PC-9 (cell line): ENCODE data around the gene GSPT1. TPM values are rescaled to one million over a fixed set of nuclear protein-coding genes. Genes with fewer than 3 reads are reported as not detected.

Source experiments
- BruUV-seq: library from RNA; stranded (reverse); fragments of 400-500 nt; replicated peaks from 2 replicates; lab custom pipeline; 2021; lab: Mats Ljungman, UMichigan
- CTCF ChIA-PET: fragments of 300-600 bp; sonication (Branson Sonifier 250); formaldehyde crosslinking; loops from one replicate; lab custom pipeline; 2022; ENCODE audit warnings: antibody characterized with exemption; lab: Charles Lee
- POLR2A ChIA-PET: fragments of 300-600 bp; sonication (Branson Sonifier 250); formaldehyde crosslinking; loops from one replicate; lab custom pipeline; 2022; ENCODE audit warnings: antibody characterized with exemption; ENCODE audit not compliant: unreplicated experiment; lab: Charles Lee
- DNase-seq, 2 experiments: peaks; one replicate each; pipeline versions ENCODE4 v3.0.0 to v3.0.0-alpha.2; 2015 to 2022; ENCODE audit warnings: mixed read lengths in 1 of 2
- H2AFZ ChIP-seq: fragments of 200-600 bp; sonication (generic); 2 replicates; pipeline ENCODE4 v1.8.1; 2017; ENCODE audit warnings: antibody characterized with exemption
- H3F3A ChIP-seq: fragments of 200-600 bp; sonication (generic); 2 replicates; pipeline ENCODE4 v1.8.1; 2017; ENCODE audit warnings: antibody characterized with exemption, mild to moderate bottlenecking, low read depth; ENCODE audit not compliant: insufficient read depth
- H3K27ac ChIP-seq: fragments of 200-600 bp; sonication (generic); 2 replicates; pipeline ENCODE4 v1.6.1; 2016; ENCODE audit warnings: mixed run types
- H3K27me3 ChIP-seq: fragments of 200-600 bp; sonication (generic); 2 replicates; pipeline ENCODE4 v1.6.1; 2016; ENCODE audit warnings: low read depth, mixed run types; ENCODE audit not compliant: insufficient read depth
- H3K36me3 ChIP-seq: fragments of 200-600 bp; sonication (generic); 2 replicates; pipeline ENCODE4 v1.6.1; 2016; ENCODE audit warnings: low read depth, mixed run types
- H3K4me1 ChIP-seq: fragments of 200-600 bp; sonication (generic); replicated peaks from 2 replicates; pipeline ENCODE4 v1.6.1; 2016; ENCODE audit warnings: mixed run types; ENCODE audit not compliant: insufficient read depth
- H3K4me2 ChIP-seq: fragments of 200-600 bp; sonication (generic); 2 replicates; pipeline ENCODE4 v1.6.1; 2017; ENCODE audit warnings: mixed run types
- H3K4me3 ChIP-seq: fragments of 200-600 bp; sonication (generic); 2 replicates; pipeline ENCODE4 v1.6.1; 2016; ENCODE audit warnings: mixed run types
- H3K79me2 ChIP-seq: fragments of 200-600 bp; sonication (generic); 2 replicates; pipeline ENCODE4 v1.6.1; 2017; ENCODE audit warnings: low read depth, mixed run types
- H3K9me2 ChIP-seq: fragments of 200-600 bp; sonication (generic); 2 replicates; pipeline ENCODE4 v1.8.1; 2017; ENCODE audit warnings: mild to moderate bottlenecking; ENCODE audit not compliant: insufficient read depth
- H3K9me3 ChIP-seq: fragments of 200-600 bp; sonication (generic); 2 replicates; pipeline ENCODE4 v1.8.1; 2016; ENCODE audit warnings: low read depth; ENCODE audit not compliant: insufficient read depth
- H4K20me1 ChIP-seq: fragments of 200-600 bp; sonication (generic); 2 replicates; pipeline ENCODE4 v1.8.1; 2017; ENCODE audit not compliant: insufficient read depth
- EZH2 ChIP-seq: fragments of 200-600 bp; sonication (generic); IDR thresholded peaks from 2 replicates; pipeline ENCODE4 v1.8.0; 2017; ENCODE audit warnings: antibody characterized with exemption, low read depth
- intact Hi-C: fragments of 100-400 bp; cut with micrococcal nuclease; formaldehyde crosslinking; loops from one replicate; pipeline ENCODE4 v1.10.0; 2022; ENCODE audit not compliant: unreplicated experiment
- total RNA-seq: library from RNA; stranded (reverse); gene quantifications from 2 replicates; pipeline ENCODE4 v1.2.3, GENCODE V29; 2021
- TF ChIP-seq, protein P1 (sequence below): fragments of 200-600 bp; sonication (generic); conservative IDR thresholded peaks from 2 replicates; pipeline ENCODE4 v1.6.1; 2017; ENCODE audit warnings: mixed run types, antibody characterized with exemption, mild to moderate bottlenecking, moderate library complexity

GSPT1 gene
- total RNA-seq, 1 experiment from 2014 or later: 161 TPM

DNA sequence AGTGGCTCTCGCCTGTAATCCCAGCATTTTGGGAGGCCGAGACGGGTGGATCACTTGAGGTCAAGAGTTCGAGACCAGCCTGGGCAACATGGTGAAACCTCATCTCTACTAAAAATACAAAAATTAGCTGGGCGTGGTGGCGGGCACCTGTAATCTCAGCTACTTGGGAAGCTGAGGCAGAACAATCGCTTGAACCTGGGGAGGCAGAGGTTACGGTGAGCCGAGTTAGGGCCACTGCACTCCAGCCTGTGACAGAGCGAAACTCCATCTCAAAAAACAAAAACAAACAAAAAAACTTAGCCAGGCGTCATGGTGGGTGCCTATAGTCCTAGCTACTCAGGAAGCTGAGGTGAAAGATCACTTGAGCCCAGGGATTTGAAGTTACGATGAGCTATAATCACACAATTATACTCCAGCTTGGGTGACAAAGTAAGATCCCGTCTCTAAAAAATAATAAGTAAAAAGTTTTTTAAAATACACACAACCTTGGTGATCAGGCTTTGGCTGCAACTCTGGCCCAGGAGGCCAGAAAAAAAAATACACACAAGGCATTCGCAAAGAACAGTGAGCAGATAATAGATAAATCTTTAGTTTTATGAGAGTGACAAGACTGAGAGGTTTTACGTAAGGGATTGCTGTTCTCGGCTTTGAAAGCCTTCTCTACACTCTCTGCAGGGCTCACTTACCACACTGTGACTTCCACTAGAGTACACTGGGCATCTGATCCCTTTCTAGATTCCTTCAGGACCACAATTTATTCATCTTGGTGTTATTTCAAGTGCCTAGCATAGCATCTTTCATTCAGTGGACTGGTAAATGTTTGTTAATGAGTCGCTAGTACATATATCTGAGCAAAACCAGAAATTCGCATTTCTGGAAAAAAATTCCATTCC is 5.9 kb downstream of the GSPT1 start:
- TF ChIP-seq EZH2: no peak
- TF ChIP-seq, protein P1, sequence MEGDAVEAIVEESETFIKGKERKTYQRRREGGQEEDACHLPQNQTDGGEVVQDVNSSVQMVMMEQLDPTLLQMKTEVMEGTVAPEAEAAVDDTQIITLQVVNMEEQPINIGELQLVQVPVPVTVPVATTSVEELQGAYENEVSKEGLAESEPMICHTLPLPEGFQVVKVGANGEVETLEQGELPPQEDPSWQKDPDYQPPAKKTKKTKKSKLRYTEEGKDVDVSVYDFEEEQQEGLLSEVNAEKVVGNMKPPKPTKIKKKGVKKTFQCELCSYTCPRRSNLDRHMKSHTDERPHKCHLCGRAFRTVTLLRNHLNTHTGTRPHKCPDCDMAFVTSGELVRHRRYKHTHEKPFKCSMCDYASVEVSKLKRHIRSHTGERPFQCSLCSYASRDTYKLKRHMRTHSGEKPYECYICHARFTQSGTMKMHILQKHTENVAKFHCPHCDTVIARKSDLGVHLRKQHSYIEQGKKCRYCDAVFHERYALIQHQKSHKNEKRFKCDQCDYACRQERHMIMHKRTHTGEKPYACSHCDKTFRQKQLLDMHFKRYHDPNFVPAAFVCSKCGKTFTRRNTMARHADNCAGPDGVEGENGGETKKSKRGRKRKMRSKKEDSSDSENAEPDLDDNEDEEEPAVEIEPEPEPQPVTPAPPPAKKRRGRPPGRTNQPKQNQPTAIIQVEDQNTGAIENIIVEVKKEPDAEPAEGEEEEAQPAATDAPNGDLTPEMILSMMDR: no peak
- CTCF ChIA-PET: no interaction called here
- peaks cover 7% of the 10 kb centered on the region; the same call in 1 of the 2 replicates for H3F3A ChIP-seq
- H3K79me2 ChIP-seq: peaks cover 98% of the 10 kb centered on the region
- H3K4me3 ChIP-seq: no peak overlapping the region
- DNase-seq: no peak
- H3K4me1 ChIP-seq: peaks cover 31% of the 10 kb centered on the region
- H3K4me2 ChIP-seq: no peak overlapping the region
- no peaks in the 10 kb centered on the region for H3K9me3 ChIP-seq
- intact Hi-C loops: no loop called here
- no peak overlapping the region for H2AFZ ChIP-seq
- H3K36me3 ChIP-seq: 0 out of 2 replicates have a peak, but pooled peaks cover 4% of the 10 kb centered on the region
- POLR2A ChIA-PET: no interaction called here
- peaks cover 95% of the 10 kb centered on the region for H4K20me1 ChIP-seq
- H3K27me3 ChIP-seq: no peaks in the 10 kb centered on the region
- no peak overlapping the region for H3K27ac ChIP-seq
- H3K9me2 ChIP-seq: no peaks in the 10 kb centered on the region
- no TSS peak for BruUV-seq

DNA sequence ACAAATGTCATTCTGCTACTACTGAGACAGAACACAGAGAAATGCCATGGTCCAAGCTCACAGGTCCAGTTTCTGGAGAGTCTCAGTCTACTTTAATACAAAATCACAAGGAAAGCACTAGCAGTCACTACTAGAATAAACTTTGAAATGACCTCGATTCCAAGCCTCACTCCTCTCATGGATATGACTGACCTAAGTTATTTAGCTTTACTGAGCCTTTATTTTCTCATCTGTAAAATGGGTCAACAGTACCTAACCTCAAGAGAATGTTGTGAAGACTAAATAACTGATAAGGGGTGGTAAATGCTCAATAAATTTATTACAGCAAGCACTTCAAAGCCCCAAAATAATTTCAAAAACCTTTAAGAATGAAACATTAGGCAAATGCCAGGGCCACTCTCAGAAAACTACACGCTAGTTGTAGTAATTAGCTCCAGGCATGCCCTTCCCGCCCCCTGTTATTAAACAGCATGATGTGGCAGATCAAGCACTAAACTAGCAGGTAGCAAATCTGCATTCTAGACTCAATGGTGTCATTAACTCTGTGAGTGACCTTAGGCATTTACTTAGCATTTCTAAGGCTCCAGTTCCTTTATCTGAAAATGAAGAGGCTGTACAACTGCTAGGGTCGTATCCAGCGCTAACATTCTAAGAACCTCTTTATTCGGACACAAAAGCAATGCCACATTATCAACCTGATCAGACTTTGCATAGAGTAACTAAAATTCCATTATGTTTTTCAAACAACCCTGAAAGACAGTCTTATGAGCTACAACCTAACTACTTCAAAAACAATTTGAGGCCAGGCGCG is 8.4 kb downstream of the GSPT1 start:
- H3K27me3 ChIP-seq: no peaks in the 10 kb centered on the region
- no TSS peak for BruUV-seq
- ChIA-PET CTCF (interaction anchor here (0.6 kb wide), 1 partner anchor 646 kb away, joined by 7 read pairs; no protein-coding TSS in a partner anchor), POLR2A (no interaction called here)
- no peak for DNase-seq
- peaks cover 95% of the 10 kb centered on the region for H4K20me1 ChIP-seq
- H3K4me1 ChIP-seq: 0 out of 2 replicates have a peak, but pooled peaks cover 13% of the 10 kb centered on the region
- no peaks in the 10 kb centered on the region for H3K9me2 ChIP-seq
- no peak overlapping the region for H3K27ac ChIP-seq
- H3K4me3 ChIP-seq: no peak overlapping the region
- TF ChIP-seq, protein P1: no peak
- no peak for TF ChIP-seq EZH2
- no peaks in the 10 kb centered on the region for H3K9me3 ChIP-seq
- intact Hi-C loops: no loop called here
- peaks cover 4% of the 10 kb centered on the region; the same call in 1 of the 2 replicates for H3K36me3 ChIP-seq
- no peak overlapping the region for H2AFZ ChIP-seq
- peaks cover 20% of the 10 kb centered on the region; the same call in 1 of the 2 replicates for H3F3A ChIP-seq
- H3K4me2 ChIP-seq: no peak overlapping the region
- peaks cover 97% of the 10 kb centered on the region for H3K79me2 ChIP-seq

- H3K27me3 ChIP-seq: no peaks in the 10 kb centered on the region
- no peak overlapping the region for H3K27ac ChIP-seq
- H4K20me1 ChIP-seq: peaks cover 91% of the 10 kb centered on the region
- no peaks in the 10 kb centered on the region for H3K9me3 ChIP-seq
- no TSS peak for BruUV-seq
- intact Hi-C loops: no loop called here
- H3K4me3 ChIP-seq: no peak overlapping the region
- TF ChIP-seq, protein P1: no peak
- no peak for TF ChIP-seq EZH2
- CTCF ChIA-PET: interaction anchor here (0.5 kb wide), 1 partner anchor 12 kb away, joined by 5 read pairs; the partner anchor contains the start of gene GSPT1
- H3K79me2 ChIP-seq: peaks cover 93% of the 10 kb centered on the region
- H3K9me2 ChIP-seq: no peaks in the 10 kb centered on the region
- no peaks in the 10 kb centered on the region for H3K4me1 ChIP-seq
- H3K36me3 ChIP-seq: peaks cover 4% of the 10 kb centered on the region; the same call in 1 of the 2 replicates
- H3F3A ChIP-seq: peaks cover 21% of the 10 kb centered on the region; the same call in 1 of the 2 replicates
- H3K4me2 ChIP-seq: no peak overlapping the region
- POLR2A ChIA-PET: no interaction called here
- DNase-seq: no peak
- H2AFZ ChIP-seq: no peak overlapping the region
Measured at GRCh38 chr16:11903906-11904305, 11.8 kb downstream of the GSPT1 start.
